ENCODE measurements around the gene C19orf12.
"Not testable (repeated sequence)": the region's sequence is repeated elsewhere in the genome, so short reads cannot be mapped to it uniquely, and the experiment has no call there.

The C19orf12 gene

DNA sequence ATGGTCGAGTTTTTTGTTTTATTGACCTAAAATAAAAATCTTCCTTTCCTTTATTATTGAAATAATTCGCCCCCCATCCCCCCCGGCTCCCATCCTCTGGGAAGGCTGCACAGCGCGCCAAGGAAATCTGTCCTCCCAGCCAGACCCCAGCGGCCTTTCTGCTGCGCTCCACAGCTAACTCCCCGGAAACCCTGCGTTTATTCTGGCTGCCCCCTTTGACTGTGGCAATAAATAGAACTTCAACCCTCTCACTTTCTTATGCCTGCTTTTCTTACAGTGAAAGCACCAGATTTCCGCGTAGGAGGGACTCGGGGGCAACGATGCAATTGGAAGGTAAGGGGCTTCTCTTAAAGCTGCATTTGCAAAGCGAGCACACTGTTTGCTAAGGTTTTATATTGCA, 9.7 kb upstream of the C19orf12 start:
- no peak for DNase-seq

DNA sequence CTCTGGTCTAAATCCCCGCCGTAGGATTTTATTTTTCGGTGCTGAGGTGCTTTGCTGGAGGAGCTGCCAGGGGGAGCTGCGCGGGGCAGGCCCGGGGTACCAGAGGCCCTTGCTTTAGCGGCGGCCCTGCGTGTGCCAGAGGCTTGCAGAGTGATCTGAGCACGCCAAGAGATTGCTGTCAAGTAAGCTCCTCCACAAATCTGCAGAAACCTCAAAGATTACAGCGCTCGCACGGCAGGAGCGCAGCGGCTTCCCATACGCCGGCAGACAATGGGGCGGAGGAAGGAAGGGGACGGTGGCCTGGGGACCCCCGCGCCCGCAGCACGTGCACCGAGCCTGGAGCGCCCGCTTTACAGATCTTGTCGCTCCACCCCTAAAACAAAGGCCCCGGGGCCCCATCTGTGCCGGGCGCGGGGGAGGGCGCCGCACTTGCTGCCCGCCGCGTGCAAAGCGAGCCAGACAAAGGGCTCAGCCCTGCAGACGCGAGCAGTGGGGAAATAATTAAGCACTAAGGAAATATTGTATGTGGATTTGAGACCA, 9.1 kb upstream of the C19orf12 start:
- no peak for DNase-seq

DNA sequence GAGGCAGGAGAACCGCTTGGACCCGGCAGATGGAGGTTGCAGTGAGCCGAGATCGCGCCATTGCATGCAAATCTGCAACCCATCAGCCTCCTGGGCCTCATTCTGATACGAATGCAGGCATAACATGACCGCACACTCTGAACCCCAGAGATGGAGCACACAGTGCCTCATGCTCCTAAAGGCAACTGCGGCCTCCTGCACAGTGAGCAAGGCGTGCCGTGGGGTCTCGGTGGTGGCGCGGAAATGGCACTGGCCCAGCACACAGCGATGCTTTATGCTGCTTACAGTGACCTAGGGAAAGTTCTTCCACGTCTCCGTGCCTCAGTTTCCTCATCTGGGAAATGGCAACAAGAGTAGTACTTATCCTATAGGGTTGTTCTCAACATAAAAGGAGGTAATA, 2.0 kb upstream of the C19orf12 start:
- no peak for DNase-seq

DNA sequence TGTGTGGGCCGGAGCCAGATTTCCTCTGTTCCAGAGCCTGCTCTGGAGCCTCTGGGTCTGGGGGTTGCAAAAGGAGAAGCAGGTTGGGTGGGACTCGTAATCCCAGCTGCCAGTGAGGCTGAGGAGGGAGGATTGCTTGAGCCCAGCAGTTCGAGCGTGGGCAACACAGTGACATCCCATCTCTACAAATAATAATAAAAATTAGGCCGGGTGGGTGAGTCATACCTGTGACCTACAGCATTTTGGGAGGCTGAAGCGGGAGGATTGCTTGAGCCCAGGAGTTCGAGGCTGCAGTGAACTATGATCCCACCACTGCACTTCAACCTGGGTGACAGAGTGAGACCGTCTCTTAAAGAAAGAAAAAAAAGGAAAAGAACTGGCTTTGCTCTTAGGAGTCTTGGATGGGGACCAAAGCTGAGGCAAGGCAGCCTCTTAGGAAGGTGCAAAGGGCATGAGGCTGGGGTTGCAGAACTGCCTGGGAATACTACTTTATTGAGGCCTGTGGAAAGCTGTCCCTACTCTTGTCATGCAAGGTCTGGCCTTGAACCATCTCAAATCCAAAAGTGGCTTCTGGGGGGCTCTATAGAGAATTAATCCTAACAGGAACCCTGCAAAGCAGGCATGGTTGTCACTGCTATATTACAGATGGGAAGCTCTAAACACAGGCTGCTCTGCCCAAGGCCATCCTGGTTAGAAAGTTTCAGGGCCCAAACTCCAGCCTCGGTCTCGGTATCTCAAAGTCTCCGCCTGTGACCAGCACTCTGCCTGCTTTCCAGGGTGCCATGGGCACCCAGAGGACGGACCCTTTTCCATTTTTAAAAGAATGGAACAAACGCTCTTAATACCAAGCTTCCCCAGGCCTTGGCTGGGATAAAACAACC, 880 bp upstream of the C19orf12 start:
- peak; percentile 36 for DNase-seq

DNA sequence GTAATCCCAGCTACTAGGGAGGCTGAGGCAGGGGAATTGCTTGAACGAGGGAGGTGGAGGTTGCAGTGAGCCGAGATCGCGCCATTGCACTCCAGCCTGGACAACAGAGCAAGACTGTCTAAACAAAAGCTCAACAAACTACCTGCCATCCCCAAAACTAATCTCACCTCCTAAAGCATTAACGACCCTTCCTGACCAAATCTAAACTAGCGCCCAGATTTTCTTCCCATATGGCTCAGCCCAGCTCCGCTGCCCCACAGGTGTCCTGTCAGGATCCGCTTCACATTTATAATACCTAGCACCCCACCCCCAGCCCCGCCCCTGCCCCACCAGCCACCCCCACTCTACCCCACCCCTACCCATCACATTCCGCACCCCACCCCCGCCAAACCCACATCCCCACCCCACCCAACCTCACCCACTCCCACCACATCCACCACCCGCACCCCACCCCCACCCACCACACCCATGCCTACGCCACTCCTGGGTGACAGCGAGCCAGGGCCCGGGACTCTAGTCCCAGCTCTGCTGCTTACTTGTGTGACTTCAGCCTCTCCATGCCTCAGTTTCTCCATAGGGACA, 599 bp downstream of the C19orf12 start:
- DNase-seq, result peak; percentile 32

DNA sequence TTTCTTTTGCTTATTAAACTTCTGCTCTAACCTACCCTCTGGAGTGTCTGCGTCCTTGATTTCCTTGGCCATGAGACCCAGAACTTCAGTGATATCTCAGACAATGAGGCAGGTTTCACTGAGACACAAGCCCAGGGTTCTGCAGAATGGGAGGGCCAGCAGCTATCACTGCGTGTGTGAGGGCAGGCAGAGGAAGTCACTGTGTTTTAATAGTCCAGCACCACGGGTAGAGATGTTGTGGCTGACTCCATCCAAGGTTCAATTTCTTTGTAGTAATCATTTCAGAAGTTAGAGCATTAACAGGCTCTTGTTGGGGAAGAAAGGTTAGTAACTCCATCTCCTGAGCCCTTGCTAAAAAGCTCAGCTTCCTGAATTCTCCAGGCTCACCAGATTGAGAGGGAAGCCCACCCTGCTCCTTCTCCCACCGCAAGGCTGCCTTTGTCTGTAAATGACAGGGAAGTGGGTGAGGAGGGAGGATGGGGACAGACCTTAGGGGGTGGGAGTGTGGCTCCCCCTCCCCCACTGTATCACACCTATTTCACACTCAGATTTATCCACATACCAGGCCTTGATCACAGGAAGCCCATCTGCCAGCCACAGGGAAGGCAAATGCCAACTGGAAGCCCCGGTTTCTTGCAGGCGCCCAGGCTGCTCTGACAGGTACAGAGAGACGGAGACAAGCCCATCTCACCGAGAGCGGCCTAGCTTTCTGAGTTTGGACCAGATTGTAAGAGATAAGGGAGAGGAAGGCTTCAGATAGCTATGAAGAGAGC, 2.1 kb downstream of the C19orf12 start:
- peak; percentile 22 for DNase-seq

DNA sequence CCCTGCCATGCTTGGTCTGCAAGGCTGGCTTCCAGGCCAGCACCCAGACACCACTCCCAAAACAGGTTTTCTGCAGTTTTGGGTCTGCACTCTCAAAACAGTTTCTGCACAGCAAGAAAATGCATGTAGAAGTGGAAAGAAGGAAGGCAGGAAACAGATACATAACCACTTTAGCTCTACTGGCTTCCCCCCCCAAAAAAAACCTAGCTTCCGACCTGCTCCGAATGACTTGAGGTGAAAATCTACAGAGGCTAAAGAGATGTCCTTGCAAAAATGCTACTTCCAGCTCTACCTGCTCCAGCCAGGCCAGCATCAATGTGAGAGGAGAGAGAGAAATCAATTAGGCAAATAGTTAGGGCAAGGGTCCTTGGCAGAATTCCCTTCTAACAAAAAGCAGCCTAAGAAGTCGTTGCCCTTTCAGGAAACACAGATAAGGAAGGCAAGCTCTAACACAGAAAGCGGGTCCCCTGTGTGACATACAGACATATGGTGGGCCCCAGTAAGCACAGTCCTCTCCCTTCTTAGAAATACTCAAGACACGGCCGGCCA, 3.4 kb downstream of the C19orf12 start:
- no peak for DNase-seq

DNA sequence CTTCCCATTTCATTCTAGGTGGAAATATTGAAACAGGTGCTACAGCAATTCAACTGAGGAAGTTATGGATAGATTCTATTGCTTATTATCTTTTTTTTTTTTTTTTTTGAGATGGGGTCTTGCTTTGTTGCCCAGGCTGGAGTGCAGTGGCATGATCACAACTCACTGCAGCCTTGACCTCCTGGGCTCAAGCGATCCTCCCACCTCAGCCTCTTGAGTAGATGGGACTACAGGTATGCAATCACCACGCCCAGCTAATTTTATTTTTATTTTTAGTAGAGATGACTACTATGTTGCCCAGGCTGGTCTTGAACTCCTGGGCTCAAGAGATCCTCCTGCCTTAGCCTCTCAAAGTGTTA, 5.6 kb downstream of the C19orf12 start:
- not testable (repeated sequence) for DNase-seq

DNA sequence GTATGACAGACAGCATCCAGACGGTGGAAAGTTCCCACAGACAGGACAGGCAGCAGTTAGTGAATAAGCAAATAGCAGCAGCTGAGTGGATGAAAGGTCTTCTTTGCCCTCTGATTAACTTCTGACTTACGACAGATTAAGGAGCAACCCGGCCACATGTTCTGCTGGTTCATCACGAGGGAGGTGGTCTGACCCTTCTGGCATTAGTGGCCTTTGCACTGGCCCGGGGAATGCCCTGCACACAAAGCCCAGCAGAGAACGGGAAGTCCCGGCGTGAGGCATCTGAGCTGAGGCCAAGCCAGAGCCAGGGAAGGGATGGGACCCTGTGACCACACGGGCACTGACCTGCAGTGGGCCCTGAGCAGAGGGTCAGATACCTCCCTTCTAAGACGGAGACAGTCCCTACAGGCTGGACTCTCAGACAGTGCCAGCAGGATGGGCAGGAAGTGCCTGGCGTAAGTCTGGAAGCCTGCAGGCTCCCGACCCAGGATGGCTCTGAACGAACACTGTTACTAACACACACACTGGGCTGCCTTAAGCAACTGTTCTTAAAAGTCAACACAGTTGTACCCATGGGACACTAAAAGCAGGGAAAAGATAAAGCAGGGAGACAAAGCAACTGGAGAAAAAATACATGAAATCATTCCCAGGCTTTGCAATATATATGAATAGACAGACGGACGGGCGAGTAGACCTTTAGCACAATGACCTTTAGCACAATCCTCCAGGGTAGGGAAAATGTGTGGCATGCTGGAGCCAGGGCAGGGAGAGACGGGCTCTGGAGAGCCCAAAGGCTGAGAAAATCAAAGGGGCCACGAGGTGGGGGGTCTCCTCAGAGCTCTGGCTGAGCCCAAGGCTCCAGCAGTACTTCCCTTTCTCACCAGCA, 6.3 kb downstream of the C19orf12 start:
- no peak for DNase-seq

DNA sequence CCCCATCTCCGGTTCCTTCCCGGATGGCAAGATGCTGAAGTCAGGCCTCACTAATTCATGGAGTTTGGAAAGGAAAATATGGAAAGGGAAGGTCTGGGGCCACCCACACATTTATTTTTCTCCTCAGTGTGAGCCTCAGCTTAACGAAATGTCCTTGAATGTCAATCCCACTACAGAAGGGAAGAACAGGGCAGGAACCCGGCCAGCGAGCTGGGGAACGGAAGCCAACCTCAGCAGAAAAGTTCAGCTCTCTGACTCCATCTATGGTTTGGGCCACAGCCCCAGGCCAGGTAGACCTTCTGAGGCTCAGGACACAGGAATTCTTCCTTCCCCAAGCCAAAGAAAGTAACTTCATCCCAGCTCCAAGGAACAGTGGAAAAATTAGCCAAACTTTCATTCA, 8.4 kb downstream of the C19orf12 start:
- DNase-seq, result no peak

DNA sequence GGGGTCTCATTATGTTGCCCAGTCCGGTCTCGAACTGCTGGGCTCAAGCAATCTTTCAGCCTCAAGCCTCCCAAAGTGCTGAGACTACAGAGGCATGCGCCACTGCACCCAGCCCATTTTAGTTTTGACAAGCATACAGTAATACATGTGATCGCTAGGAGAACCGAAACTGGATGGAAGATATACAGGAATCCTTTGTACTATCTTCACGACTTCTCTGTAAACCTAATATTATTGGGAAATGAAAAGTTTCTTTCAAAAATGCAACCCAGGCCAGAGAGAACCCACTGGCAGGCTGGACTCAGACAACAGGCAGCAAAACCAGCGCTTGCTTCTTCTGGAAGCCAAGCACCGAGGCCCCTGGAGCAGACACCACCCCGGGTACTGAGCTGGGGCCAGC, 9.4 kb downstream of the C19orf12 start:
- DNase-seq, result no peak

DNA sequence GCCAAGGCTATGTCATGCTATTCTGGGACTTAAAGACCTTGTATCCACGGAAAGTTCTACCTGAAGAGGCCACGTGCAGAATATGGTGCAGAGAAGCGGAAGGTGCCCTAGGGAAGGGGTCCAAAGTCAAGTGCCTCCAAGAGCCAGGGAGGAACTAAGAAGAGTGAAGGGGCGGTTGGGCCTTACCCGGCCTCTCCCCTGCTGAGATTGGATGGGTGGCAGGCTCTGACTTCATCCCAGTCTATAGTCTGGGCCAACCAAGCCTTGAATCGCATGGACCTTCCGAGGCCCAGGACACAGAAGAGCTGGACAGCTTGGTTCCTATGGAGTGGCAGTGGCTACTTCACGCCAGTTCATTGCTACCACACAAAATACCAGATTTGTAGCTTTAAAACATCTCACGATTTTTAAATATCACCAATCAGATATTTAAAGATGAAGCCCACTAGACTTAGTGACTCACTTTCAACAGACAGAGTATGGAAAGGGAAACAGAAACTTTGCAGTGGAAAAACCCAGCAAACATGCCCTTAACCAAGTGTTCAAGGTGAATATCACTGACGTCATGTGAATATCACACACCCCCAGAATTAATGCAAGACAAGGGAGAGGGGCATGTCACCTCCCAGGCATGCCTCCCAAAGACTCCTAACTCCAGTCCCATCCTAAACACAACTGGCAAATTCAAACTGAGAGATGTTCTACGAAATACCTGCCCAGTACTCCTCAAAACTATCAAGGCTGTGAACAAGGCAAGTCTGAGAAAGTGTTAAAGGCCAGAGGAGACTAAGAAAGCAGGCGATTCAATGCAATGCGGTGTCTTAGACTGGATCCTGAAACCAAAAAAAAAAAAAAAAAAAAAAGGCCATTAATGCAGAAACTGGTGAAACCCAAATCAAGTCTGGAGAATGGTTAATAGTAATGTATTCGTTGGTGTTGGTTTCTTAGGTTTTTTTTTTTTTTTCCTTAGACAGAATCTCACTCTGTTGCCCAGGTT, 10.2 kb downstream of the C19orf12 start:
- DNase-seq, result no peak

DNA sequence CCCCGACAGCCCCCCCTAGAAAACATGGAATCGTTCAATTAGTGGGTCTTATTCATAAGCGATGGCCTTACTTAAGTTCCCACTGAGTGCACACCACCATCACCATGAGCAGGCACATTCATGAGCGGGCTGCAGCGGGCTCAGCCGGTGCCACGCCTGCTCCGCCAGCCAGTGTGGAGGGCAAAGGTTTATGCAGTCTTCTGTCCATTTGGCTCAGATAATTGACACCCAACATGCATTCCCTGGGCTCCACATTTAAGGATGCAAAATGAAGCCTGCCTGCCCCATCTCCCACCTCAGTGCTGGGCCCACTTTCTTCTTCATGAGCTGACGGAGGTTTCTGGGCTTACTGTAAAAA, 12.1 kb downstream of the C19orf12 start:
- no peak for DNase-seq

DNA sequence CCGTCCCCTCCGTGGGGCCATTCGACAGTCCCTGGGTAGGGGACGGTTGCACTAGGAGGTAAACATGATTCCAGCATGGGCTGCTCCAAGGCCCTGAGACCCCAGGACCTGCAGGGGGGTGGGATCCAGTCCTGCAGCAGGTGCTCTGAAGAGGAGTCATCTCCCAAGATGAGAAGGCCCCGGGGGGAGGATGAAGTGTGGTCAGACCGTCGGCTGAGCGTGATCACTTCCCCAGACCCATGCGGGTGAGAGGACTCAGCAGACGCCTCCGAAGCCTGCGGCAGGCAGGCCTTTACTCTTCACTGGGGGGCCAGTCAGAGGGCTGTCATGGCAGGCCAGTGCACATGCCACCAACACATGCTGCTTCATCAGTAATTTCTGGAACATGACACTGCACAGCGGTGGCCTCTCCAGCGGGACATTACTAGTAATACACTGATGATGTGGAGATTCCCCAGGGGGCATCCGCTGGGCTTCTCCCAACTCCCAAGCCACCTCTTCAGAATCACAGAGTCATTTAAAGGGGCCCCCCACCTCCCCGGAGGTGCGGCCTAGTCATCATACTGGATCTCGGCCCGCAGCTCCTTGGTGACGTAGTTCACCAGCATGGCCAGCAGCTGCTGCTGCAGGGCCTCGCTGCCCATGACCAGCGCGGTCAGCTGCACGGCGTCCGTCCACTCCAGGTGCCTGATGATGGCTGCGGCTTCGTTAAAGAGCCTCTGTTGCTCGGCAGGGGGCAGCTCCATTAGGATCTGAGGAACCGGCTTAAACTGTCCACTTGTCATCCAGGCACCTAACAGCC, 12.7 kb downstream of the C19orf12 start:
- no peak for DNase-seq

DNA sequence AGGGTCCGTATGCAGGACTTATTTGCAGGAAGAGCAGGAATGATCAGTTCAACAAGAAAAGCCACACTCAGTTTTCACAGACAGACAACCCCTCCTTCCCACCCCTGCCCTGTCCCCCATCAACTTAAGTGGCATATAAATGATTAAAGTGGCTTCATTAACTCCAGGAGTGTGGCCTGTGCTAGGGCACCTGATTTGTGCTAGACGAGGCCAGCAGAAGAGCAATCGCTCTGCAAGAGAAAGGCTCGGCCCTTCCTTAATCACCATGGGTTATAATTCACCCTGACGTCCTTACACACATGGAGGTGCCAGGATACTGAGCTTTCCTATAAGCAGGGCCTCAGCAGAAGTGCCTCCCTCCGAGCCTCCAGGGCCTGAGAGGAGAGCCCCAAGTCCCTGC, 14.6 kb downstream of the C19orf12 start:
- no peak for DNase-seq

DNA sequence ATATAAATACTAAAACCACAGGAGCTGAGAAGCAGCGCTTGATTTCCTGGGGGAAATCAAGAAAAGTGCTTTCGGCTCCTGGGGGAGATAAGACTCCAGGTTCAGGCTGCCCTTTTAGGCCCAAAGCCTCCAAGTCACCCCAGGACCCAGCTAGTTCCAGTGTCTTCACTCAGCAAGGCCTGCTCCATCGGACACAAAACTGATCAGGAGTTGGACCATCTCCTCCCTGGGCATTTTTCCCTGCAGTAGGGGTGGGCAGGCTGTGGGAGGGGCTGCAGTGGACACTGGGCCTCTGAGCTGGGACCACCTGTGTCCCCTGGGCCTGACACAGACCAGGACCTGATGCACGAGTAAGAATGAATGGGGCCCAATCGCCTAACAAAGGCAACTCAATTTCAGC, 15.2 kb downstream of the C19orf12 start:
- DNase-seq, result no peak

DNA sequence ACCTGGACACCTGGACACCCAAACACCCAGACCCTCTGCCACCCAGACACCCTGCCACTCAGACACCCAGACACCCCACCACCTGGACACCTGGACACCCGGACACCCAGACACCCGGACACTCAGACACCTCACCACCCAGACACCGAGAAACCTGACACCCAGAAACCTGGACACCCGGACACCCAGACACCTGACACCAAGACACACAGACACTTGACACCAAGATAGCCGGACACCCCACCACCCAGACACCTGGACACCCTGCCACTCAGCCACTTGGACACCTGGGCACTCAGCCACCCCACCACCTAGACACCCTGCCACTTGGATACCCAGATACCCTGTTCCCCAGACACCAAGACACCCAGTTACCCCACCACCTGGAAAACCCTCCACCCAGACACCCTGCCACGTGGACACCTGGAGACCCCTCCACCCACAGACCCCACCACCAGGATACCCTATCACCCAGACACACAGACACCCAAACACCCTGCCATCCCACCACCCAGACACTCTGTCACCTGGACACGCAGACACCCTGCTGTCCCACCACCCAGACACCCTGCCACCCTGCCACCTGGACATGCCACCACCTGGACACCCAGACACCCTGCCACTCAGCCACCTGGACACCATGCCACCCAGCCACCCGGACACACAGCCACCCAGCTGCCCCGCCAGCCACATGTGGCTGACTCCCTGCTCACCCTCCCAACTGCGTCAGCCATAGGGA, 17.4 kb downstream of the C19orf12 start:
- DNase-seq, result no peak

DNA sequence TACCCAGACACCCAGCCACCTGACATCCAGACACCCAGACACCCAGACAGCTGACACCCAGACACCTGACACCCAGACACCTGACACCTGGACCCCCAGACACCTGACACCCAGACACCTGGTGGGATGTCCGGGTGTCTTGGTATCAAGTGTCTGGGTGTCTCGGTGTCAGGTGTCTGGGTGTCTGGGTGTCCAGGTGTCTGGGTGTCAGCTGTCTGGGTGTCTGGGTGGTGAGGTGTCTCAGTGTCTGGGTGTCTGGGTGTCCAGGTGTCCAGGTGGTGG, 18.6 kb downstream of the C19orf12 start:
- DNase-seq, result no peak

DNA sequence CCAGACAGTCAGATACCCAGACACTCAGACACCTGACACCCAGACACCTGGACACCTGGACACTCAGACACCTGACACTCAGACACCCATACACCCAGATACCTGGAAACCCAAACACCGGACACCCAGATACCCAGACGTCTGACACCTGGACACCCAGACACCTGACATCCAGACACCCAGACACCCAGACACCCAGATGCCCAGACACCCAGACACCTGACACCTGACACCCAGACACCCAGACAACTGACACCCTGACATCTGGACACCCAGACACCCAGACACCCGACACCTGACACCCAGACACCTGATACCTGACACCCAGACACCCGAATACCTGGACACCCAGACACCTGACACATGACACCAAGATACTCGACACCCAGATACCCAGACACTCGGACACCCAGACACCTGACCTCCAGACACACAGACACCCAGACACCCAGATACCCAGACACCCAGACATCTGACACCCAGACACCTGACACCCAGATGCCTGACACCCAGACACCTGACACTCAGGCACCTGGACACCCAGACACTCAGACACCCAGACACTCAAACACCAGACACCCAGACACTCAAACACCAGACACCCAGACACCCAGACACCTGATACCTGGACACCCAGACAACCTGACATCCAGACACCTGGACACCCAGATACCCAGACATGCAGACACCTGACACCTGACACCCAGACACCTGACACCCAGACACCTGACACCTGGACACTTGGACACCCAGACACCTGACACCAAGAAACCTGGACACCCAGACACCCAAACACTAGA, 19.1 kb downstream of the C19orf12 start:
- DNase-seq, result no peak
